HG03025 (cell line): ENCODE results near the gene BRD4.

ENCODE experiments used
- ATAC-seq: cut with Tn5 transposase; IDR thresholded peaks from one replicate; pipeline ENCODE4 v1.9.1; 2021; ENCODE audit warnings: mild to moderate bottlenecking, moderate library complexity; ENCODE audit not compliant: unreplicated experiment, low FRiP score

Gene BRD4

DNA sequence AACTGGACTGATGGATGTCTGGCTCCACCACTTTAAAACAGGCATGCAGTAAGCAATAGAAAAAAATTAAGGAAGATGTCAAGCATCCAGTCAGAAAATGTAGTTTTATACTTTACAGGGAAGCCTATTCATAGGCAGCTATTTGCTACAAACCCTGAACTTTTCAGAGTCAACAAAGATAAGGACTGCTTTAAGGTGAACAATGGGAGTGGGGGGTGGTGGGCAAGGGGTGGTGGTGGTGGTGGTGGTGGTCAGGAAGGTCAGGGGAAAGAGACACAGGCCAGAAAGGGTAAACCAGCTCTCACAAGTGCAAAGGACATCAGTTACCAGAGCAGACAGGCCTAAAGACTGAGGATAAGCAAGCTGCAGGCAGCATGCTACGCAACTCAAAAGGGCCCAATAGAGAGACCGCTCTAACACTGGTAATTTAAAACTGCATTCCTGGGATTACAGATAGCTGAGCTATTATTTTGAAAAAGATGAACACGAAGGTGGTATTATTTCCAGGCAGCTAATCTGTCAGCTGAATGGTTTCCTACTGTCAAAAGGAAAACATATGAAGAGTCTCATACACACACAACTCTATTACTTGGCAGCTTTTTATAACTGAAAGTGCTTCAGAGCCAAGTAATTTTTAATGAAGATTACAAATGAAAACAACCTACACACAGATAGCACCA is 14.8 kb downstream of the BRD4 start:
- ATAC-seq: no peak

DNA sequence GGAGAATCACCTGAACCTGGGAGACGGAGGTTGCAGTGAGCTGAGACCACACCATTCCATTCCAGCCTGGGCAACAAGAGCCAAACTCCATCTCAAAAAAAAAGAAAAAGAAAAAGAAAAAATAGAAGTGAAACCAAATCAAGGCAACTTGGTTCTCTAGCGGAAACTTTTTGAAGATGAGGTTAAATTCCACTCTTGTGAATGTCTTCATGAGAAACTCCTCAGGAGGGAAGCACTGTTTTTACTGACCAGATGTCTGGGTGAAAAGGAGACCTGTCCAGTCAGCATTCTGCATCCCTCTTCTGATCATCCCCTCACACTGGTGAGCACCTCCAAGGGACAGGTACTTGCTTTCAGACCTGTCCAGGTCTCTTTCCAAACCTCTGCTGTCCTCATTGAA is 15.8 kb downstream of the BRD4 start:
- ATAC-seq: no peak

GRCh38 chr19:15315101-15315500 is 17.2 kb downstream of the BRD4 start:
- ATAC-seq: no peak

- ATAC-seq: no peak
Measured at GRCh38 chr19:15313649-15314279, 18.6 kb downstream of the BRD4 start.

DNA sequence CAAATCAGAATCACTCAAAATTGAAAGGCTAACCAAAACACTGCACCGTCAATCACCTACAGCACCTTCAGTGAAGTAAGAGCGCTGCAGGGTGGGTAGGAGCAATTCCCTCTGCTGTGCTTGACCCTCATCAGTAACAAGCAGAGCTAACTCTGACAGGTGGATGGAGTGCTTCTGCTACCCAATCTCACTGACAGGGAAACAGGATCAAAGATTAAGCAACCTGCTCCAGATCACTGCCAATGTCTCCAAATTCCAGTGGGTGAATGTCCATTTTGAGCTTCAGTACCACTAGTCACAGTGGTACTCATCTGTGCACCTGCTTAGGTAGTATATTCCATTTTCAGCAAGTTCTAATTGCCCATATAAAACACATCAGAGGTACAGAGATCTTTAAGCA is 25.2 kb downstream of the BRD4 start:
- no peak for ATAC-seq

GRCh38 chr19:15305582-15306334 is 26.6 kb downstream of the BRD4 start:
- ATAC-seq: no peak

GRCh38 chr19:15304140-15304705 is 28.1 kb downstream of the BRD4 start:
- no peak for ATAC-seq

GRCh38 chr19:15303105-15303780 is 29.1 kb downstream of the BRD4 start:
- no peak for ATAC-seq

GRCh38 chr19:15300533-15301197 is 31.7 kb downstream of the BRD4 start:
- ATAC-seq: no peak

DNA sequence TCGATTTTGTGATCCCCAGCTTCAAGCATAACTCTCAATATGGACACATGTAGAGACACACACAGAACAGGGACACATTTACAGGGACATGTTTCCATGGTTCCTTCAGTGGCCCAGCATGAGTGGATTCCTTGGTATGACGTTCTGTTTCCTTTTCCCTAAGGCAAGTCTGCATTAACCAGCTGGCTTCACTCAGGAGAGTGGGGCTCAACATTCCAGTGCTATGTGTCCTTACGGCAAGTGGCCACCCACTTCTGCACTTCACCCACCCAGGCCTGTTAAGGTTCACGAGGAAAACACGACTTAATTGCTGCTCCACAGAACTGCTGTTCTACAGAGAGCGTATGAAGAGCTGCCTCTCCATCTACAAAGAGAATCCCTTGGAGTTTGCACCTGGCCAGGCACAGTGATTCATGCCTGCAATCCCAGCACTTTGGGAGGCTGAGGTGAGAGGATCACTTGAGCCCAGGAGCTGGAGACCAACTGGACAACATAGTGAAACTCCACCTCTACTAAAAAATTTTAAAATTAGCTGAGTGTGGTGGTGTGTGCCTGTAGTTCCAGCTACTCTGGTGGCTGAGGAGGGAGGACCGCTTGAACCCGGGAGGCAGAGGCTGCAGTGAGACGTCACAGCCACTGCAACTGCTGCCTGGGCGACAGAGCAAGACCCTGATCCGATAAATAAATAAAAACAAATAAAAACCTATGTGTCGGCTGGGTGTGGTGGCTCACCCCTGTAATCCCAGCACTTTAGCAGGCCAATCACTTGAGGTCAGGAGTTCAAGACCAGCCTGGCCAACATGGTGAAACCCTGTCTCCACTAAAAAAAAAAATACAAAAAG is 32.5 kb downstream of the BRD4 start:
- no peak for ATAC-seq

GRCh38 chr19:15298847-15299567 is 33.3 kb downstream of the BRD4 start:
- ATAC-seq: no peak

- no peak for ATAC-seq
Measured at GRCh38 chr19:15297416-15298224, 34.7 kb downstream of the BRD4 start.

GRCh38 chr19:15296841-15297415 is 35.4 kb downstream of the BRD4 start:
- no peak for ATAC-seq

DNA sequence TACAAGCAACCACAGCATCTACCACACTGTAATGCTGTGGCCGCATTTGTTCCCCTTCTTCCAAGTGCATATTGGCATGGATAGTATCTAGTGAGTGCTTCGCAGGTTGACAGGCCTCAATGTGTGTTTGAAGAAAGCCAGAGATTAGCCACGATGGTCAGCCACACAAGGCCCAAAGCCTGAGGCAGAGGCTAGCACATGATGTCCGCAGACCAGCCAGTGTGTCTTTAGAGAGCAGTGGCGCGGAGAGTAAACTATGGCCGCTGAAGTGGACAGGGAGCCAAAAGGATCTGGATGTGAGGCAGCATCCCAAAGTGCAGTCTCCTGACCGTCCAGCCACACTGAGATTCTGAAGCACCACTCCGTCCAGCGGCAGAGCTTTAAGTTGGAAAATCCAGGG is 36.0 kb downstream of the BRD4 start:
- ATAC-seq: no peak

DNA sequence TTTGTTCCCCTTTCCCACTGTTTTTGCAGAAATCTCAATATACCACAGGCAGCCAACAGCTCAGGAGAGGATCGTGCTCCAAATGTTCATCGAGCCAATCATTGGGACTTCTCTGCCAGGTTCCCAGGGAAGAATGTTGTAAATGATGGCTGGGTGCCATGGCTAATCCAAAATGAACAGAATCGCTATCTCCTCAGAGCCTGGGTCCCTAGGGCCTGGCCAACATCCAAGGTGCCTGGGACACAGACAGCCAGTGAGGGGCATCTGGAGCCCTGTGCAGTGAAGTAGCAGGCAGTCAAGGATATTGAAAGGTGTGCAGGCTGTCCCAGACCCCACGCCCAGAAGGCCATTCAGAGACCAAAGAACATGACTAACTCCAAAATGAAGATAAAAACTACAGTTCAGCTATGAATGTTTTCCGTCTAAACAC is 37.8 kb downstream of the BRD4 start:
- no peak for ATAC-seq

- ATAC-seq: no peak
Measured at GRCh38 chr19:15293781-15294491, 38.4 kb downstream of the BRD4 start.
